DMS153 (cell line): ENCODE results near the gene GLRX.
"Not testable (repeated sequence)": the region's sequence is repeated elsewhere in the genome, so short reads cannot be mapped to it uniquely, and the experiment has no call there.

Source experiments
- DNase-seq: peaks from one replicate; lab custom pipeline; 2025; lab: John Stamatoyannopoulos, UW

GLRX gene

DNA sequence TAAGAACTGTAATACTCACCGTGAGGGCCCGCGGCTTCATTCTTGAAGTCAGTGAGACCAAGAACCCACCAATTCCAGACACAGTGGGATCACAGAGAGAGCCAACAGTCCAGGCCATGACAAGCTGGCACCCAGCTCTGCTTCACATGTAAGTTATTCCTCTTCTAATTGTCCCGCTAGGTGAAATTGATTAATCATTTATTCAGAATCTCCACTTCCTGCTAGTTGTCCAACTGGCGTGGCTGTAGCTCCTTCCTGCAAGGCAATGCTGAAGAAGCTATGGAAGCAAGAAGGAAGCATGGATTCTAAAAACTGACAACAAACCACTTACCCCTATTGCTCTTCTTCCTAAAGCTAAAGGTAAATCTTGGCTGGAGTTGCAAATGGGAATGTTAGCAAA is 30.0 kb upstream of the GLRX start:
- DNase-seq: no peak

DNA sequence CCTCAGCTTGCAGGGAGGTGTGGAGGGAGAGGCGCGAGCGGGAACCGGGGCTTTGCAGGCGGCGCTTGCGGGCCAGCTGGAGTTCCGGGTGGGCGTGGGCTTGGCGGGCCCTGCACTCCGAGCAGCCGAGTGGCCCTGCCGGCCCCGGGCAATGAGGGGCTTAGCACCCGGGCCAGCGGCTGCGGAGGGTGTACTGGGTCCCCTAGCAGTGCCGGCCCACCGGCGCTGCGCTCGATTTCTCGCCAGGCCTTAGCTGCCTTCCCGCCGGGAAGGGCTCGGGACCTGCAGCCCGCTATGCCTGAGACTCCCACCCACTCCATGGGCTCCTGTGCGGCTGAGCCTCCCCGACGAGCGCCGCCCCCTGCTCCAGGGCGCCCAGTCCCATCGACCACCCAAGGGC is 28.6 kb upstream of the GLRX start:
- not testable (repeated sequence) for DNase-seq

DNA sequence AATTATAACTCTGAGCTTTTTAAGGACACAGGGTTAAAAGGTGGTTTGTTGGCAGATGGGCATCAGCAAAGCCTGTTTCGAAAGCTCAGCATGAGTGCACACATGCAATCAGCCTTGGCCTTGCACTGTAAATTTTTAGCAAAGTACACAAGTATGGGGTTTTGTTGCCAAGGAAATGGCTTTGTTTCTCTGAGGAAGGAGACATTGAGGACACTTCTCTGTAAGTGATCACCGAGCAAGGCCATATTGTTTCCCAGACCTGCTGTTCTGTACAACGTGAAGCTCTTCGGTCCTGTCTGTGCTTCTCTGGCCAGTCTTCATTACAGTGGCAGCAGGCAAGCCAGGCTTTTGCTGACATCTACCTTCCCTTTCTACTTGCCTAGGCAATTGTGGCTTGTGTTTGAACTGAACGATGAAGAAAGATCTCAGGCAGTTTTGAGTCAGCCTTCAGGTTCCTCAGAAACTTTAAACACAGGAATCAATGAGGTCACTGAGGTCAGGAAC is 27.9 kb upstream of the GLRX start:
- DNase-seq: no peak

DNA sequence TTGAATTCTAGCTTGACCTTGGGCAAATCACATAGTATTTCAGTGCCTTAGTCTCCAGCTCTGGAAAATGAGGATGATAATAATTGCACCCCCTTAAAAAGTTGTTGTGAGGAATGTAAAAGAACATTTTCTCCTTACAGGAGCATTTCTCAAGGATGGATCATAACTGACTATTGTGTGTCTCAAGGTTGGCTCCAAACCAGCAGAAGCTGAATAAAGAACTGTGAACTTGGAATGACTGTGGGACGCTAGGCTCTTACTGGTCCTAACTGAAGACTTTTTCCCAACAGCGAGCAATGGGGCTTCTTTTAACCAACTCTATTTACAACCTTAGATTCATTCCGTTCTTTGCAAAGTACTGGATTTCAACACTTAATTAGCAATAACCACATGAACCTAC is 26.2 kb upstream of the GLRX start:
- no peak for DNase-seq

DNA sequence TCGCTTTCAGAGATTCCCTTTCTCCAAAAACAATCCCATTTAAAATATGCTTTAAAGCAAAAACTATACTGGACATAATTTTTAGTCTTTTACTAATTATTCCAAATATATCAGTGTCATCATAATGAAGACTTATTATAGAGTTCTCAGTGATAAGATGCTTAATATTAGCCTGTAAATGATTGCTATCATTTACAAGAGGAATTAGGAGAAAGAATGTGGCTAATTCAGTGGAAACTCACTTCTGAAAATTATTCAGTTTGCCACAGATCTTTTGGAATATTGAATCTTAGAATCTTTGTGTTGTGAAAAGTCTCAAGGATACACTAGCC is 24.7 kb upstream of the GLRX start:
- DNase-seq: no peak

DNA sequence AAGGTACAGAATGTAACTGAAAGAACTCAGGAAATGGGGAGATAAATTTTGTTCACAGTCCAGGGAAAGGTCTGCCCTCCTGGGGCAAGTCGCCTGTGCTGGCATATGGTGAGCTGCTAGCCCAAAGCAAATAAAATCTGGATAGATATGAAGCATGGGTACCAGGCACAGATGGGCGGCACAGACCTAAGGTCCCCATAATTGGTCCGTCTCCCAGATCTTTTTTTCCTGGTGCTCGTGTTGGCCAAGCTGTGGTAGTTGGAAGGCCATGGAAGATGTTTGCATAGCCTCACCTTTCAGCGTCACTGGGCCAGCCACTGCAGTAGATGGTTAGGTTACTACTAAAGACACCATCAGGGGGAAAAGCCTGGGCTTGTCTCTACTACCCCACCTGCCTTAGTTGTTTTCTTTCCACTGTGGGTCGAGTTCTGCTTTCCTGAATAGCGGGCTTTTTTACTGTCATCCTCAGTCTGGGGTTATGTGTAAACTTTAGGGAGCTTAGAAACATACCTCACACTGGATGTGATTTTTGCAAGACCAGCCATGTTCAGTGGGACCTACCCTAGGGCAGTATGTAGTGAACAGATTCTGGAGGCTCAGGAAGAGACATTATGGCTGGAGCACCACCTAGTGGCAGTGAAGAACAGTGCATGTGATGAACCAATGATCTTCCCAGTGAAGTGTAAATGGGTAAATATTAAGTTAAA is 24.2 kb upstream of the GLRX start:
- peak; percentile 6 for DNase-seq

DNA sequence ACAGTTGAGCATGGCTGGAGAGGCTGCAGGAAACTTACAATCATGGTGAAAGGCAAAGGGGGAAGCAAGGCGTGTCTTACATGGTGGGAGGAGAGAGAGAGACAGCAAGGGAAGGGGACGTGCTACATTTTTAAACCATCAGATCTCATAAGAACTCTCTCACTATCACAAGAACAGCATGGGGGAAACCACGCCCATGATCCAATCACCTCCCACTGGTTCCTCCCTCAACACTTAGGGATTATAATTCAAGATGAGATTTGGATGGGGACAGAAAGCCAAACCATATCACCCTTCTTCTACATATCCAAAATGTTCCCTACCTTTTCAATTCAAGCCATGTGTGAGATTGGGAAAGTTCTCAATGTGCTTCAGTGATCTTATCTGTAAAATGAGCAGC is 22.9 kb upstream of the GLRX start:
- DNase-seq: no peak

DNA sequence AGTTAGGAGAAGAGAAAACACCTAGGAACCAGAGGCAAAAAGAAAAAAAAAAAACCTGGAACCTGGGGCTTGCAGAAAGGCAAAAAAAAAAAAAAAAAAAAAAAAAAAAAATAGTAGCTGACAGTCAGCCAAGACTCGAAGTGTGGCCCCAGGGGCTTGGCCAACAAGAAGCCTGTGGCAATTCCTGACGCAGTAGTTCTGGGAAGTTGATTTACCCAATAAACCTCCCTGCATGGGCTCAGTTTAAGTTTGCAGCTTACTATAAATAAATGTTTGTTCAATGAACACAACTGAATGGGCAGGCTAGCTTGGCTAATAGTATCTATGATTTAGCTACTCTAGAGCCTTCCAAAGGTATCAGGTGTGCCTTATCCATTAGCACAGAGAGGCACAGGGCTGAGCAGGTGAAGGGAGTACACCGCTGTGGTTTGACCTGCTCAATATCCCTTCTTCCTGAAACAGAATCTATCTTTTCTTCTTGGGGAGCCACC is 21.3 kb upstream of the GLRX start:
- DNase-seq: no peak

DNA sequence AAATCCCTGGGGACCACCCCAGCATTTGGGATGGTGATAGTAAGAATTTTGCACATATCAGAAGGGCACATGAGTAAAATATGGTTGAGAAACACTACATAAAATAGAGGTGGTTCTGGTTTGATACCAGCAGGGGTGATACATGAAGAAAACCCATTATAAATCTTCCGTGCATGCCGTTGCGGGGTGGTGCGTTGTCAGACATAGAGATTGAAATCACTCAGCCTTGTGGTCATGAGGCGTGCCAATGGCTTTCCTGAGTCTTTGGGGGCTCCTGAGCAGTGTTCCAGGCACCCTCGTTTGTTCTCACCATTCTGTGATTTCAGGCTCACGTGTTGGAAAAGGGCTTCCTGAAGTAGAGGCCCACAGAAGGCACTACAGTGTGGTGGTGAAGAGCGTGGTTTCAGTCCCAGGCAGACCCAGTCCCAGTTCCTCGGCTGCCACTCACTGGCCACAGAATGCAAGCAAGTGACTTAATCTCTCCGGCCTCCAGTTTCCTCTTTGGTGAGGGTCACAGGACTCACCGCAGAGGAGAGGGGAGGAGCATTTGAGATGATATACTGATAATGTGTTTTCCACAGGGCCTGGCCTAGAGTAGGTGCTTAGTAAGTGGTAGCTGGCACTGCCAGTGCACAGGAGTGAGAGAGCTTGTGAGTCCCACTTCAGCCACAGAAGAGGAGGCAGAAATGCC is 20.5 kb upstream of the GLRX start:
- no peak for DNase-seq

DNA sequence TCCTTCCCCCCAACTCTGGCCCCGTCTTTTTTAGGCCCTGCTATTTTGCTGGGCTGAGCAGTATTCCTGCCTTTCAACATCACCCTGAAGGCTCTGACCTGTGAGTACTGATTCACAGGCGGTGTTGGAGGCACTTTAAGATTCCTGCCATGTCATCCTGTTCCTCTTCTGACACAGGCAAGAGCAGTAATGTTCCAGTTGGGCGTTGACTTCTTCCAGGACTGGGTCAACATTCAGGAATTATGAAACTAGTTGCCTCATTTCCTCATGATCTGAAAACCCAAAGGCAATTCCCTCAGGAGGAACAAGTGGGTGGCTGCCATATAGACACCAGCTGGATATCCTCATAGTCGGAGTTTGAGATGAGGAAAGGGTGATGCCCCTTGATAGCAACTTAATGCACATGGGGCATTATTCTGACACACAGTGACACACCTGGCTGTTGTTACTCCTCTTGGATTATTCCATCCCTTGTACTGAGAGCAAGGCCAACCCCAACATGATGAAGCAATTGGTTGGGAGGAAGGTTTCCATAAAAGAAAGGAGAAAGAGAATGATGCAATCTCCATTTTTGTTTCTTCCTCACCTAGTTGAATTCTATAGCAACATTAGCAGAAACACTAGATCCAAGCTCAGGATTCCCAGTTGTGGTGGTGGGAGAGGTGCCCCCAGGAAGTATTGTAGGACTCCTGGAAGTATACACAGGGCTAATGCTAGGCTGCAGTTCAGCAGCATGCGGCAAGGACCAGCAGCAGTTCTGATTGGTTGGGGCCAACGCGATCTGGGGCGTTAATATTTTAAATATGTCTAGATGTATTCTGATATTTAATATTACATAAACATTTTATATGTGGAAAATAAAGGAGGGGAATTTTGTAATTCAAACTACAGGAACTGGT is 19.6 kb upstream of the GLRX start:
- DNase-seq: no peak

DNA sequence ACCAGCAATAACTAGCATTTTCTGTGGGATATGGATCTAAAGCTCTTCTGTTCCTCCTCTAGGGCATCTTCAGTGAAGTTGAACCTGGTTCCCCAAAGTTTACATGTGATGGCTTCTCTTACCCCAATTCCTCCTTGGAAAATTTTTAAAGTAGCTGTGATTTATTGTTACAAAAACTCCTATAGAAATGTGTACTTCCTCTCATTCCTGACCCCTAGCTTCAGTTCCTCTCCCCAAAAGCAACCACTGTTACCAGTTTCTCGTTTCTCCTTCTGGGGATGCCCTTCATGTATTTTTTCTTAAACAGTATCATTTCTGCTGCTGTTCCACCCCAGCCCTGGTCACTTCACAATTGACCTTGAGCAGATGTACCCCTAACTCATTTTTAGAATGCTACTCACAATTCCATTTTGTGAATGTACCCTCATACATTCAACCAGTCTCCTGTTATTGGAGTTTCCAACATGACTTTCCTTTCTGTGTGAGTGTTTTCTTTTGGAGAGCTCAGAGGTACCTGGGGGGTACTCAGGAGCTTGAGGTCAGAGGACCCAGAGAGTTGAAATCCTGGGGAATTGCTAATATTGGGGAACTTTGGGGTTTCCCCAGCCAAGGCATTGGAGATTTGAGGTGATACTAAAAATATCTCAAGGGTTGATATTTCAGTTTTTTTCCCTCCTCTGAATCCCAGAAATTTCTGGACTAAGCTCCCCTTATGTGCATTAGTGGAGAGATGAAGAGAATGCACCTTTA is 18.6 kb upstream of the GLRX start:
- DNase-seq: no peak

DNA sequence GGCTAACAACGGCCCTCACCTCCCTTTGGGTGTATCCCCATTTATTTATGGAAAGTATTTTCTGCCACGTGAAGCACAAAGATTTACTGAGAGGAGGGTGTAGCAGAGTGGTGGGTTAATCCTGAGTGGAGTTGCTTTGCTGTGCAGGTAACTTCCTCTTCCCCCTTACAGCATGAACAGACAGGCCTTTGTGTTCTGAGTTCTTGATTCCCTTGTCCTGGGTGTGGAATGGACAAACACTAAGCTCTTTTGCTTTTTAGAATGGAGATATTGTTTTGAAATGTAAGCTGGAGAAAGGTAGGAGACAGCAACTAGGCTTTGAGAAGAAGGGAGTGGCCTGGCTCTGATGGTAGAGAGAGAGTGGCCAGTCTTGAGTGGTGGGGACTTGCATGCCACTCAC is 17.1 kb upstream of the GLRX start:
- no peak for DNase-seq

DNA sequence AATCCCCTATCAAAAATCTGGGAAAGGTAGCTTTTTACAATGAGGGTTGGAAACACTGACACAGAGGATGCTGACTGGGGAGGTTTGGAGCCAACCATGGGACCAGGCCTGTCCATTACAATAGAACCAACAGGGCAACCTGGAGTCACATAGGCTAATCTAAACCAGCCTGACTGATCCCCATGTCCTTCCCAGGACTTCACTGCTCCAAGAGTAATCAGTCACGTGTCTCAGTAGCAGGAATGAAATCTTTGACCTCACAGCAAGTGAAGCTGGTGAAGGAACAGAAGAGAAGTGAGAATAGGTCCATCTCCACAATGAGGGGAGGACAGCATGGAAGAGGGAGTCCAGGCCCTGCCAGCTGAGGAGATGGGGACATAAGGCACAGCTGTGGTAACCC is 16.0 kb upstream of the GLRX start:
- no peak for DNase-seq

DNA sequence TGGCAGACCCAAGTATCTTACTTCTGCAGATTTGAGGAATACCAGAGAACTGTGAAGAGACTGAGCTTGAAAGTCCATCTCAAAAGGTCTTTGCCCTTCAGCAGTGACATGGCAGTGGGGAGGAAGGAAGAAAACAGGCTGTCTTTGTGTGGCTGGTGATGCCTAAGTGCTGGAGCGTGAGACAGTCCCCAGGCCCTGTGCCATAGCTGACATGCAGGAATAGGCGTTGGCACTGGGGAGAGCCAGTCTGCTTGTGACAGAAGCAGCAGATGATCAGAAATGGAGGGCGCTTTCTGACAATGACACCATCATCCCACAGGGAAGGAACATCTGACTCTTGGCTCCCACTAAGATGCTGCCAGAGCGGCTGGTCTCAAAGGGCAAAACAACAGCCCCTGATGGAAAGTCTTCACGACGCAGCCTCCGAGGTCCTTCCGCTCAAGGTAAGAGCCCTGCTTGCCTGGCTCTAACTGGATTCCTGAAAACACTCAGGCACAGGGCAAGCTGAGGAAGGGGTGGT is 15.5 kb upstream of the GLRX start:
- DNase-seq: no peak

DNA sequence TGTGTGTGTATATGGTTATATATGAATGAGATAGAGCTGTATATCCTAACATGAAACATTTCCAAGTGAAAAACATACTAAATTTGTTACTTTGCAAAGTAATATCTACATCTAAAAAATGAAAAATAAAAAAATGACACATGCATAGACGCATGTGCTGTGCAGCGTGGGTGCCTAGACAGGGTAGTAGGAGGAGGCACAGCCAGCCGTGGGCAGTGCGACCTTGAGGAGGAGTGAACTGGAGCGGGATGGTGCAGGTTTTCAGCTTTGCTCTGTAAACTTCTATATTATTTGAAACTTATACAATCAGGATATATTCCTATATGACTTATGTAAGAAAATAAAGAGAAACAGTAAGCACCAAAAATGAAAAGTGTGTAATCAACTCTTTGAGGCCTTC is 15.0 kb upstream of the GLRX start:
- no peak for DNase-seq

DNA sequence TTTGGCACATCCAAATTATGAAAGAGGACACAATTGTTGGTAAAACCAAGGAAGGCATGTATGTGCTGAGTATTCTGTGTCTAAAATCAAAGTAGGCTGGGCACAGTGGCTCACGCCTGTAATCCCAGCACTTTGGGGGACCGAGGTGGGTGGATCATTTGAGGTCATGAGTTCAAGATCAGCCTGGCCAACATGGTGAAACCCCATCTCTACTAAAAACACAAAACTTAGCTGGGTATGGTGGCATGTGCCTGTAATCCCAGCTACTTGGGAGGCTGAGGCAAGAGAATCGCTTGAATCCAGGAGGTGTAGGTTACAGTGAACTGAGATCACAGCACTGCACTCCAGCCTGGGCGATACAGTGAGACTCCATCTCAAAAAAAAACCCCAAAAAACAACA is 14.4 kb upstream of the GLRX start:
- DNase-seq: not testable (repeated sequence)

DNA sequence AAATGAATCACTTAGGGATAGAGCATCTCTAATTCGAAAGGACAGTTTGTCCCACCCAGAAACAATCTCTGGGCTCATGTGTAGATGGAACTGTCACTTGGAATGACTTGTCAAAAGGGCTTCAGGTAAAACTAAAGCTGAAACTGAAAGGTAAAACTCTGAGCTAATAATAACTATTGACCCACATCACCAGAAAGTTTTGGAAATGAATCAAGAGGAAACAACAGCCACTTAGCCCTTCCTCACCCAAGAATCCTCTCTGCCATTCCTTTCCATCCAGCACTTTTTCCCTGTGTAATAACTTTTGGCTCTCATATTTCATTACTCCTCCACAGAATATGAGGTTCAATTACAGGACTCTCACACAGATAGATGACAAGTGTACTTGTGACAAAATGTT is 14.0 kb upstream of the GLRX start:
- no peak for DNase-seq

DNA sequence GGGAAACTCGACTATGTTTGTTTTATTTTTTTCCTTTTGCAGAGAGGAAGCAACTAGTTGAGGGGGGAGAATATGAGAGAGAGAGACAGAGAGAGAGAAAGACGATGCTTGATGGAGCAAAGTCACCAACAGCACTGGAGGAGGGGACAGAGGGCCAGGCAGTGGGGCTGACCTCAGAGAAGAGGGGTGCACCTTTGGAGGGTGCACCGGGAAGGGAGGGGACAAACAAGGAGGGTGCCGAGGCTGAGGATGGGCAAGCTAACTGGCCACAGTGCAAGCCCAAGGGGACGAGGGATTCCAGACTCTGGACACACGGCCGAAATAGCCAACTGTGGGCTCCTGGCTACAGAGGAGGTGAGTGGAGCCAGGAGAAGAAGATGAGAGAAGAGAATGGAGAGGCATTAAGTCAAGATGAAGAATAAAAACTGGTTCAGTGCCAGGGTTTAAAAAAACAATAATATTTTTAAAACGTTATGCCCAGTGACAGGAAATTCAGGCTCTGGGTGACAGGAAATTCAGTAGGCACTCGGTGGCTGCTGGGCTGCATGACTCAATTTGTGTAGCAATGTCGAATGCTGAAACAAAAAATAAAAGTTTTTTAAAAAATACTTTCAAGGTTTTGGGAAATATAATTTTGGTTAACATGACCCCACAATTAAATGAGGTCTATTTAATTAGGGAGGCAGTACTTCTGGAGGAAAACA is 13.3 kb upstream of the GLRX start:
- no peak for DNase-seq

DNA sequence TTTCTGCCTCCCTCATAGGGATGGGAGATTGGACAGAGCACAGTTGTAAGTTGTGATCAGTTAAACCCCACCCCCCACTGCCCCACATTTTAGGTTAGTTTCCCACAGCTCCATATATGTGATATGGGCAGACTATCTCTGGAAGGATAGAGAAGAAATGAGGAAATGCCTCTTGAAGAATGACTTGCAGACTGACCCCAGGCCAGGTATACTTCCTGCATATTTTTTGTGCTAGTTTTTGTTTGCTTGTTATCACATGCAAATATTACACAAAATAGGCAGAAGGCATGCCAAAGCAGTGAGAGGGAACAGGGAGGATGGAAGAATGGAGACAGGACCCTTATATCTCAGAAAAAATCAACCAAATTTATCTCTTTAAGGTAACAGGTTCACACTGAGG is 10.1 kb upstream of the GLRX start:
- DNase-seq: no peak

DNA sequence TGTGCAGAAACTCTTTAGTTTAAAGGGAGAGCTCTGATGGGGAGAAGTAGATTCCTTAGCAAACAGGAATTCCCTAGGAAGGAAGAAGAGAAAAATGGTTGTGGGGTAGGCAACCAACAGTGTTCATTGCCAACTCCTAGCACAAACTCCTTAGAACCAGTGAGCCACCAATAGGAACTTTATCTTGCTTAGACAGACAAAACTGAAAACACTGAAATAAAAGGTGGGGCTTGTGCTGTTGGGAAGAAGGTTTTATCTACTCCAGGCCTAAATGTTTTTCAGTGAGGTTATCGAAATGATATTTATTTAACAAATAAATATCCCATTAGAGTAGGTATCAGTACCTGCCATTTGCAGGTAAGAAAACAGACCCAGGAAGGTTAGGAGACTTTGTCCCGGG is 7.7 kb upstream of the GLRX start:
- DNase-seq: no peak

DNA sequence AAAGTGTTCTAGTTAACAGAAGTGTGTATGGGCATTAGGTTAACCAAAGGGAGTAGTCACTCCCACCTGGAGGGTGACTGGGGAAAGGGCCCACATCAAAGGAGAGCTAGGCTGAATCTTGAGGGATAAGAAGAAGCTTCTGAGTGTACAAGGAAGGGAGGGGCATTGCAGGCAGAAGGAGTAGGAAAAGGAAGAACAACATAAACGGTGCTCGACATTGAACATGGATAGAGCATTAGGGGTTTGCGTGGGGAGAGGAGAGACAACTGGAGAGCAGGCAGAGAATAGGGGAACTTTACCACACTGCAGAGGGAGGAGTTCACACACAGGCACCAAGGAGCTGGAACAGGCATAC is 5.3 kb upstream of the GLRX start:
- DNase-seq: no peak
